Lower leg skin (tissue), 3 donors: ENCODE data around the gene RANBP9.

Experiments used
- CTCF ChIP-seq, 3 donors: fragments of 450-650 bp; IDR thresholded peaks; one replicate each; pipeline ENCODE4 v1.5.1; 2016; ENCODE audit warnings: antibody characterized with exemption in 3 of 3, mild to moderate bottlenecking in 3 of 3, moderate library complexity in 2 of 3
- POLR2A ChIP-seq, 2 donors: fragments of 450-650 bp; IDR thresholded peaks; one replicate each; pipeline ENCODE4 v1.6.1; 2016 to 2017; ENCODE audit warnings: antibody characterized with exemption in 2 of 2, mild to moderate bottlenecking in 1 of 2, moderate library complexity in 1 of 2

DNA sequence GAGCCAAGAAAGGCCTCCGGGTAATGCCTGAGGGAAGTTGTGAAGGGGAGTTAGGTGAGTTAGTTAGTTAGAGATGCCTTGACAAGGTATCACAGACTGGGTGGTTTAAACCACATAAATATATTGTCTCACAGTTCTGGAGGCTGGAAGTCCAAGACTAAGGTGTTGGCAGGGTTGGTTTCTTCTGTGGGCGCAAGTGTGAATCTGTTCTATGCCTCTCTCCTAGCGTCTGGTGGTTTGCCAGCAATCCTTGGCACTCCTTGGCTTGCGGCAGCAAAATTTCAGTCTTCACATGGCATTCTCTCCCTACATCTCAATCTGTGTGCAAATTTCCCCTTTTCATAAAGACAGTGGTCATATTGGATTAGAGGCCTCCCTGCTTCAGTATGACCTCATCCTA lies 29.7 kb upstream of the RANBP9 start:
- TF ChIP-seq CTCF (IDR thresholded peaks at IDR 0.05) = no peak
- TF ChIP-seq POLR2A (IDR thresholded peaks at IDR 0.05) = no peak
